Liver (tissue), 9 donors: ENCODE data around the gene DEGS2. TPM values are rescaled to one million over a fixed set of nuclear protein-coding genes. Genes with fewer than 3 reads are reported as not detected.

Source experiments
- DNase-seq: peaks from one replicate; pipeline ENCODE4 v3.0.0-alpha.2; 2017; ENCODE audit warnings: low spot score
- H3K27ac ChIP-seq, 2 donors: one replicate each; pipeline ENCODE4 v1.7.0; 2013; ENCODE audit warnings: inconsistent platforms in 2 of 2, low read length in 2 of 2, control low read depth in 1 of 2, low read depth in 1 of 2, mild to moderate bottlenecking in 1 of 2
- H3K27me3 ChIP-seq, 4 donors: one replicate each; pipeline versions ENCODE4 v1.6.1 to v1.7.0; 2013; ENCODE audit warnings: low read length in 3 of 4, inconsistent platforms in 1 of 4, mild to moderate bottlenecking in 1 of 4, moderate library complexity in 1 of 4; ENCODE audit not compliant: control insufficient read depth in 4 of 4, insufficient read depth in 4 of 4
- H3K36me3 ChIP-seq, 4 donors: one replicate each; pipeline versions ENCODE4 v1.6.1 to v1.7.0; 2013; ENCODE audit warnings: low read length in 3 of 4, mild to moderate bottlenecking in 3 of 4, low read depth in 1 of 4, moderate library complexity in 1 of 4; ENCODE audit not compliant: control insufficient read depth in 4 of 4, insufficient read depth in 3 of 4
- H3K4me1 ChIP-seq, 4 donors: one replicate each; pipeline versions ENCODE4 v1.6.1 to v1.7.0; 2013; ENCODE audit warnings: low read length in 3 of 4, mild to moderate bottlenecking in 3 of 4, moderate library complexity in 1 of 4; ENCODE audit not compliant: control insufficient read depth in 4 of 4, insufficient read depth in 4 of 4
- H3K4me3 ChIP-seq, 3 donors: one replicate each; pipeline versions ENCODE4 v1.6.1 to v1.7.0; 2013; ENCODE audit warnings: low read length in 3 of 3, control low read depth in 1 of 3, low read depth in 1 of 3, mild to moderate bottlenecking in 1 of 3
- H3K9ac ChIP-seq, 2 donors: one replicate each; pipeline ENCODE4 v1.7.0; 2013; ENCODE audit warnings: low read length in 2 of 2, mild to moderate bottlenecking in 2 of 2, moderate library complexity in 2 of 2, control low read depth in 1 of 2, low read depth in 1 of 2
- H3K9me3 ChIP-seq, 4 donors: one replicate each; pipeline versions ENCODE4 v1.6.1 to v1.7.0; 2013; ENCODE audit warnings: low read length in 3 of 4; ENCODE audit not compliant: control insufficient read depth in 4 of 4
- ATF3 ChIP-seq: IDR thresholded peaks from 2 replicates; pipeline ENCODE4 v1.6.1; 2016; ENCODE audit warnings: antibody characterized with exemption
- CTCF ChIP-seq: fragments of 150-350 bp; IDR thresholded peaks from 2 replicates; pipeline ENCODE4 v1.5.1; 2017; ENCODE audit warnings: improper control_type of control experiment, low read depth, low read length; ENCODE audit not compliant: missing input control
- EGR1 ChIP-seq, 2 donors: IDR thresholded peaks; 2 replicates each; pipeline ENCODE4 v1.6.1; 2016 to 2018; ENCODE audit warnings: antibody characterized with exemption in 2 of 2, low read depth in 2 of 2
- FOXA1 ChIP-seq: IDR thresholded peaks from 2 replicates; pipeline ENCODE4 v1.6.1; 2016; ENCODE audit warnings: antibody characterized with exemption
- FOXA2 ChIP-seq: IDR thresholded peaks from 2 replicates; pipeline ENCODE4 v1.6.1; 2016; ENCODE audit warnings: antibody characterized with exemption
- GABPA ChIP-seq, 2 donors: IDR thresholded peaks in 1 of 2; conservative IDR thresholded peaks in 1 of 2; 2 replicates each; pipeline ENCODE4 v1.6.1; 2016; ENCODE audit warnings: antibody characterized with exemption in 2 of 2, mild to moderate bottlenecking in 1 of 2, moderate library complexity in 1 of 2
- HNF4A ChIP-seq, 2 donors: conservative IDR thresholded peaks; 2 replicates each; pipeline ENCODE4 v1.6.1; 2016; ENCODE audit warnings: antibody characterized with exemption in 2 of 2, mild to moderate bottlenecking in 2 of 2
- HNF4G ChIP-seq: IDR thresholded peaks from 2 replicates; pipeline ENCODE4 v1.6.1; 2016; ENCODE audit warnings: antibody characterized with exemption
- JUND ChIP-seq, 2 donors: IDR thresholded peaks; 2 replicates each; pipeline ENCODE4 v1.6.1; 2016; ENCODE audit warnings: antibody characterized with exemption in 2 of 2
- NR2F2 ChIP-seq: IDR thresholded peaks from 2 replicates; pipeline ENCODE4 v1.6.1; 2016; ENCODE audit warnings: antibody characterized with exemption
- RAD21 ChIP-seq, 2 donors: IDR thresholded peaks; 2 replicates each; pipeline ENCODE4 v1.6.1; 2016; ENCODE audit warnings: antibody characterized with exemption in 2 of 2, mild to moderate bottlenecking in 2 of 2
- RXRA ChIP-seq, 2 donors: IDR thresholded peaks; 2 replicates each; pipeline ENCODE4 v1.6.1; 2017 to 2018; ENCODE audit warnings: antibody characterized with exemption in 2 of 2, mild to moderate bottlenecking in 1 of 2
- SP1 ChIP-seq: IDR thresholded peaks from 2 replicates; pipeline ENCODE4 v1.6.1; 2018; ENCODE audit warnings: antibody characterized with exemption, mild to moderate bottlenecking
- TAF1 ChIP-seq: conservative IDR thresholded peaks from 2 replicates; pipeline ENCODE4 v1.6.1; 2016; ENCODE audit warnings: antibody characterized with exemption, mild to moderate bottlenecking
- YY1 ChIP-seq: IDR thresholded peaks from 2 replicates; pipeline ENCODE4 v1.6.1; 2016; ENCODE audit warnings: antibody characterized with exemption, mild to moderate bottlenecking
- ZBTB33 ChIP-seq: IDR thresholded peaks from 2 replicates; pipeline ENCODE4 v1.6.1; 2016; ENCODE audit warnings: antibody characterized with exemption
- WGBS: extraction: QIAGEN DNeasy Blood & Tissue Kit; methylation state at CpG from one replicate; pipeline ENCODE4 v1.1.7; 2013; 5-methylcytosine and 5-hydroxymethylcytosine counted together
- polyA plus RNA-seq, 2 donors: library from polyadenylated mRNA; stranded (reverse) in 1 of 2; unstranded in 1 of 2; fragments of 200-250 nt in 1 of 2; fragments of >200 nt in 1 of 2; fragmentation: Nextera tagmentation in 1 of 2; extraction: Ambion mirVana in 1 of 2; gene quantifications; one replicate each; pipeline versions ENCODE4 v1.2.1 to v1.2.3, GENCODE V29; 2013 to 2015
- total RNA-seq, 2 donors: library from RNA; depleted of rRNA; stranded (reverse); fragments of >200 nt; gene quantifications; one replicate each; pipeline ENCODE4 v1.2.3, GENCODE V29; 2014
- TF ChIP-seq, protein P1 (sequence below): IDR thresholded peaks from 2 replicates; pipeline ENCODE4 v1.6.1; 2016; ENCODE audit warnings: antibody characterized with exemption, mild to moderate bottlenecking
- TF ChIP-seq, protein P2 (sequence below): IDR thresholded peaks from 2 replicates; pipeline ENCODE4 v1.6.1; 2016; ENCODE audit warnings: antibody characterized with exemption
- donor health status: healthy.
- donor health status: healthy.
- donor health status: healthy.
- donor health status: healthy.
- donor health status: healthy.

Gene DEGS2
- total and polyA plus RNA-seq, 4 donors, result 0.13 to 0.42 (median 0.27) TPM

- WGBS, result 92% methylated on average over 10 of the region's 10 CpGs
- H3K4me3 ChIP-seq, result no peak overlapping the region
- H3K9ac ChIP-seq, result no peak overlapping the region
- H3K9me3 ChIP-seq, result peaks cover 0 to 5% (median 1%) of the 10 kb centered on the region in 4 donors
- TF ChIP-seq ZBTB33, result no peak
- no peak for DNase-seq
- no peak overlapping the region for H3K27ac ChIP-seq
- peaks cover 0 to 3% (median 0%) of the 10 kb centered on the region in 4 donors for H3K4me1 ChIP-seq
- no peaks in the 10 kb centered on the region for H3K36me3 ChIP-seq
- no peaks in the 10 kb centered on the region for H3K27me3 ChIP-seq
These were observed 7.4 kb downstream of the DEGS2 start for GRCh38 chr14:100152091-100152490.

DNA sequence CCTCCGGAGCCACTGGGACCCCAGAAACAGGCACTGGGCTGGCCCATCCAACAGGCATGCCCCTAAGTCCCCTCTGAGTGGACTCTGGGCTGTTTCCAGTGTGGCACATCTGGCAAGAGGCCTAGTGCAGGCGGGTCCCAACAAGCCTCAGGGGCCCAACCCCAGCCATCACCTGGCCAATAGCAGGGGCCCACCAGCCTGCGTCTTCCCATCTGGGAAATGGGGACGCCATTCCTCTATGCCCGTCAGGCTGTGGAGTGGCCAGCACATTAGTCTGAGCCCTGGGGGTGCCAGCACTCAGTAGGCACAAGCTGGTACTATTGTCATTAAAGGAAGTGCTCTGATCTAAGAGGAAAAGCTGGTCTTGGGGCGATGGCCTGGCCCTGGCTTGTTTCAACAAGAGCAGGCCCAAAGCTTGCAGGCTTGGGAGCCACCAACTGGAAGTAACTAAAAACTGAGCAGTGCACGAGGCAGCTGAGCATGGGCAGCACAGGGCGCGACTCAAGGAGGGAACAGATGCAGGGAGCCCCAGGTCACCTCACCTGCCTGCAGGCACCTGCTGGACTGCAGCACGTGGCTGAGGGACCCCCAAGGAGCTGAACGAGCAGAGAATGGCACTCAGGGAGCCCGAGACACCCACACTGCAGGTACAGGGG, 8.4 kb downstream of the DEGS2 start:
- Histone ChIP-seq H3K27ac (no peak overlapping the region), H3K9ac (no peak overlapping the region), H3K36me3 (no peaks in the 10 kb centered on the region), H3K4me3 (no peak overlapping the region), H3K9me3 (peaks cover 0 to 5% (median 1%) of the 10 kb centered on the region in 4 donors), H3K4me1 (peaks cover 0 to 3% (median 0%) of the 10 kb centered on the region in 4 donors), H3K27me3 (no peaks in the 10 kb centered on the region)
- DNase-seq, result no peak
- TF ChIP-seq JUND (IDR thresholded peaks at IDR 0.05) (no peak), HNF4A (conservative IDR thresholded peaks at IDR 0.05) (no peak), EGR1 (IDR thresholded peaks at IDR 0.05; ENCODE audit: low read depth in 2 of 2) (no peak), SP1 (no peak), RAD21 (IDR thresholded peaks at IDR 0.05) (no peak), HNF4G (no peak), CTCF (no peak), ATF3 (no peak), FOXA1 (no peak), GABPA (IDR thresholded peaks at IDR 0.05 in 1 of 2, conservative IDR thresholded peaks at IDR 0.05 in 1 of 2) (no peak), YY1 (no peak), RXRA (IDR thresholded peaks at IDR 0.05) (no peak), ZBTB33 (no peak), FOXA2 (no peak), TAF1 (no peak), NR2F2 (no peak)
- TF ChIP-seq, protein P1, sequence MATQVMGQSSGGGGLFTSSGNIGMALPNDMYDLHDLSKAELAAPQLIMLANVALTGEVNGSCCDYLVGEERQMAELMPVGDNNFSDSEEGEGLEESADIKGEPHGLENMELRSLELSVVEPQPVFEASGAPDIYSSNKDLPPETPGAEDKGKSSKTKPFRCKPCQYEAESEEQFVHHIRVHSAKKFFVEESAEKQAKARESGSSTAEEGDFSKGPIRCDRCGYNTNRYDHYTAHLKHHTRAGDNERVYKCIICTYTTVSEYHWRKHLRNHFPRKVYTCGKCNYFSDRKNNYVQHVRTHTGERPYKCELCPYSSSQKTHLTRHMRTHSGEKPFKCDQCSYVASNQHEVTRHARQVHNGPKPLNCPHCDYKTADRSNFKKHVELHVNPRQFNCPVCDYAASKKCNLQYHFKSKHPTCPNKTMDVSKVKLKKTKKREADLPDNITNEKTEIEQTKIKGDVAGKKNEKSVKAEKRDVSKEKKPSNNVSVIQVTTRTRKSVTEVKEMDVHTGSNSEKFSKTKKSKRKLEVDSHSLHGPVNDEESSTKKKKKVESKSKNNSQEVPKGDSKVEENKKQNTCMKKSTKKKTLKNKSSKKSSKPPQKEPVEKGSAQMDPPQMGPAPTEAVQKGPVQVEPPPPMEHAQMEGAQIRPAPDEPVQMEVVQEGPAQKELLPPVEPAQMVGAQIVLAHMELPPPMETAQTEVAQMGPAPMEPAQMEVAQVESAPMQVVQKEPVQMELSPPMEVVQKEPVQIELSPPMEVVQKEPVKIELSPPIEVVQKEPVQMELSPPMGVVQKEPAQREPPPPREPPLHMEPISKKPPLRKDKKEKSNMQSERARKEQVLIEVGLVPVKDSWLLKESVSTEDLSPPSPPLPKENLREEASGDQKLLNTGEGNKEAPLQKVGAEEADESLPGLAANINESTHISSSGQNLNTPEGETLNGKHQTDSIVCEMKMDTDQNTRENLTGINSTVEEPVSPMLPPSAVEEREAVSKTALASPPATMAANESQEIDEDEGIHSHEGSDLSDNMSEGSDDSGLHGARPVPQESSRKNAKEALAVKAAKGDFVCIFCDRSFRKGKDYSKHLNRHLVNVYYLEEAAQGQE, result no peak
- TF ChIP-seq, protein P2, sequence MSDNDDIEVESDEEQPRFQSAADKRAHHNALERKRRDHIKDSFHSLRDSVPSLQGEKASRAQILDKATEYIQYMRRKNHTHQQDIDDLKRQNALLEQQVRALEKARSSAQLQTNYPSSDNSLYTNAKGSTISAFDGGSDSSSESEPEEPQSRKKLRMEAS, result no peak
- 83% methylated on average over 12 of the region's 12 CpGs for WGBS
